Kidney capillary endothelial cell (primary cell): ENCODE measurements around the gene NTS.

Source experiments
- DNase-seq: peaks from one replicate; pipeline ENCODE4 v3.0.0-alpha.2; 2018; ENCODE audit warnings: low spot score

Gene NTS, protein sequence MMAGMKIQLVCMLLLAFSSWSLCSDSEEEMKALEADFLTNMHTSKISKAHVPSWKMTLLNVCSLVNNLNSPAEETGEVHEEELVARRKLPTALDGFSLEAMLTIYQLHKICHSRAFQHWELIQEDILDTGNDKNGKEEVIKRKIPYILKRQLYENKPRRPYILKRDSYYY

GRCh38 chr12:85874031-85874461, at the start of gene NTS:
Gene NTS, plus strand, starts transcription at chr12:85874295. Its CDS starts 109 bp downstream, at chr12:85874404.
- DNase-seq = no peak

DNA sequence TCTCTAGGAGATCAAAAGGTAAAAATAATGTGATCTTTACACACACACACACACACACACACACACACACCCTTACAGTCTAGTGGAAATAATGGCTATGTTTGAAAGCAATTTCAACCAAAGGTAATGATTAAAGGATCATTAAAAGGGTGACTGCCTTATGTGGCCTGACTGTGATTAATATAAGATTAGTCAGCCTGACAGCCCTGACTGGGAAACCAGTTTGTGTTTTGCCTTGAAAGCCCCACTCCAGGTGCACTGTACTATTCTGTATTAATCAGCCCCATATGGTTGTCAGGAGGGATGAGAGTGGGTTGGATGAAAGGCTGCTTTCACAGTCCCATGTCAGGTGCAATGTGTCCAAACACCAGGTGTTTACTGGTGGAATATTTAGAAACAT, 48.3 kb upstream of the NTS start:
- DNase-seq = no peak

DNA sequence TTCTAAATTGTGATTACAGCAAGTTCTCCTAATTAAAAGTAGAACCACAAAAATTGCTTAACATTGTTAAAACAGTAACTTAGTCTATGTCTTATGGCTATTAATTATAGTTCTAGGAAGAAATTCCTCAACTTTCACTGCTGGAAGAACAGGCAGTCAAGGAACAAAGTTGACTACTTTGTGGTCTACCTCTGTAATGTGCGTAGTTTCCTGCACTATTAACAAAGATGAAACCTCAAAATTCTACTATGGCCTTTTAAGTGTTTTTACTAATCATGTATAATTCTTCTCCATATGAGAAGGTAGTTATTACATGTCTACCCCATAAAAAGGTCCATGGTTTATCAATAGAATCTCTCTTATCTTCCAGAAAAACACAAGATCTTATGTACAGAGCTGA, 45.5 kb upstream of the NTS start:
- no peak for DNase-seq

GRCh38 chr12:85829391-85829790, 44.7 kb upstream of the NTS start:
- DNase-seq = no peak

GRCh38 chr12:85831327-85831990, 42.6 kb upstream of the NTS start:
- no peak for DNase-seq

DNA sequence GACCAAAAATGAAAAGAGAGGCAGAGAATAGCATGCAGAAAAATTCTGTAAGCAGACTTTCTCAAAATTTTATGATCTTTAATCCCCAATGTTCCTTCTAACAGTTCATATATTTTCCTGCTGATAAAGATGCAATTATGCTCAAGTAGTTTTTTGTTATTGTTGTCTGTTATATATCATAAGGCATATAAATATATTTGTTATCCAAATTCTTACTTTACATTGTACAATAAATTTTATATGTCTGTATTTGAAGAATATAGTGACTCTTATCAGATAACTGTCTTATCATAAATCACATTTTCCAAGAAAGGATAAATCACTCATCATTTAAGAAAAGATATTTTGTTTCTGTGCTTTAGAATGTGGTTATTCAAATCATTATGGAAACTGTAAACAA, 40.5 kb upstream of the NTS start:
- DNase-seq = no peak

- no peak for DNase-seq
Measured at GRCh38 chr12:85834378-85834777, 39.7 kb upstream of the NTS start.

- peak; percentile 23 for DNase-seq
Measured at GRCh38 chr12:85835426-85836196, 38.5 kb upstream of the NTS start.

- no peak for DNase-seq
Measured at GRCh38 chr12:85836197-85837090, 37.7 kb upstream of the NTS start, which contains the start of gene RASSF9. Gene RASSF9, minus strand, starts transcription at chr12:85836409. Its CDS starts 208 bp downstream, at chr12:85836201.

GRCh38 chr12:85843606-85844310, 30.3 kb upstream of the NTS start:
- DNase-seq = no peak

DNA sequence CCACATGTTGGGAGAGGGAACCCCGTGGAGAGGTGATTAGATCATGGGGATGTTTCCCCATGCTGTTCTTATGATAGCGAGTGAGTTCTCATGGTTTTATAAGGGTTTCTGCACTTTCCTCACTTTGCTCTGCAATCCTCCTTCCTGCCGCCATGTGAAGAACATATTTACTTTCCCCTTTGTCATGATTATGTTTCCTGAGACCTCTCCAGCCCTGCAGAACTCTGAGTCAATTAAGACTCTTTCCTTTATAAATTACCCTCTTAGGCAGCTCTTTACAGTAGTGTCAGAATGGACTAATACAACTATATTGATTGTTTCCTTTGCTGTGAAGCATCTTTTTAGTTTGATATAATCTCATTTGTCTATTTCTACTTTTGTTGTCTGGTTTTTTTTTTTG, 24.8 kb upstream of the NTS start:
- no peak for DNase-seq

GRCh38 chr12:85855305-85855704, 18.8 kb upstream of the NTS start:
- no peak for DNase-seq

GRCh38 chr12:85856966-85857365, 17.1 kb upstream of the NTS start:
- no peak for DNase-seq

- no peak for DNase-seq
Measured at GRCh38 chr12:85865890-85866289, 8.2 kb upstream of the NTS start.

- peak; percentile 51 for DNase-seq
Measured at GRCh38 chr12:85866986-85867776, 6.9 kb upstream of the NTS start.

- DNase-seq = peak; percentile 47
Measured at GRCh38 chr12:85872497-85873091, 1.5 kb upstream of the NTS start.

DNA sequence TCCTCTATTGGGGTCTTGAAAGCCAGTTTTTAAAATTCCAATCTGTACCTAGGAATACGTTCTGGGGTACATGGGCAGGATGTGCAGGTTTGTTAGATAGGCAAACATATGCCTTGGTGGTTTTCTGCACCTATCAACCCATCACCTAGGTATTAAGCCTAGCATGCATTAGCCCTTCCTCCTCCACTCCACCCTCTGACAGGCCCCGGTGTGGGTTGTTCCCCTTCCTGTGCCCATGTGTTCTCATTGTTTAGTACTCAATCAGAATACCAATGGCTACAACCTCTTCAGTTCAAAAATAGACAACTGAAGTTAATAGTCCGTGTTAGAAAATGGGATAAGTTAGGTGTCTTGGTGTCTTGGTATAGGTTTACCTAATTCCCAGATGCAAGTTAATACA, 3.4 kb downstream of the NTS start:
- DNase-seq = no peak

GRCh38 chr12:85883763-85884162, 9.7 kb downstream of the NTS start:
- no peak for DNase-seq

- DNase-seq = no peak
Measured at GRCh38 chr12:85894653-85895052, 20.6 kb downstream of the NTS start.

- peak; percentile 47 for DNase-seq
Measured at GRCh38 chr12:85920324-85920947, 46.3 kb downstream of the NTS start.
